Neural cell (in vitro differentiated cells): Measurements from ENCODE around the gene POLR3E.

ENCODE experiments used
- EP300 ChIP-seq: fragments of 450-650 bp; conservative IDR thresholded peaks from 2 replicates; pipeline ENCODE4 v1.6.1; 2014; ENCODE audit warnings: antibody characterized with exemption, mild to moderate bottlenecking, moderate library complexity; ENCODE audit not compliant: poor library complexity, severe bottlenecking
- EZH2 ChIP-seq: fragments of 200-600, 300-800 bp; shearing (Covaris generic), sonication (generic); IDR thresholded peaks from 2 replicates; pipeline ENCODE4 v1.6.1; 2014; ENCODE audit warnings: antibody characterized with exemption, low read length, borderline replicate concordance, mild to moderate bottlenecking; ENCODE audit not compliant: insufficient read depth, poor library complexity, severe bottlenecking
- POLR2AphosphoS5 ChIP-seq: IDR thresholded peaks from 2 replicates; pipeline ENCODE4 v1.6.1; 2012
- RAD21 ChIP-seq: fragments of 450-650 bp; conservative IDR thresholded peaks from 2 replicates; pipeline ENCODE4 v1.6.1; 2014; ENCODE audit warnings: antibody characterized with exemption, mild to moderate bottlenecking, moderate library complexity
- TAF1 ChIP-seq: IDR thresholded peaks from 2 replicates; pipeline ENCODE4 v1.6.1; 2012; ENCODE audit warnings: low read depth
- TF ChIP-seq, protein P1 (sequence below): fragments of 450-650 bp; IDR thresholded peaks from 2 replicates; pipeline ENCODE4 v1.5.1; 2014; ENCODE audit warnings: antibody characterized with exemption, mild to moderate bottlenecking, moderate library complexity; ENCODE audit not compliant: poor library complexity, severe bottlenecking
- TF ChIP-seq, protein P2 (sequence below): IDR thresholded peaks from 2 replicates; pipeline ENCODE4 v1.6.1; 2012; ENCODE audit warnings: borderline replicate concordance

DNA sequence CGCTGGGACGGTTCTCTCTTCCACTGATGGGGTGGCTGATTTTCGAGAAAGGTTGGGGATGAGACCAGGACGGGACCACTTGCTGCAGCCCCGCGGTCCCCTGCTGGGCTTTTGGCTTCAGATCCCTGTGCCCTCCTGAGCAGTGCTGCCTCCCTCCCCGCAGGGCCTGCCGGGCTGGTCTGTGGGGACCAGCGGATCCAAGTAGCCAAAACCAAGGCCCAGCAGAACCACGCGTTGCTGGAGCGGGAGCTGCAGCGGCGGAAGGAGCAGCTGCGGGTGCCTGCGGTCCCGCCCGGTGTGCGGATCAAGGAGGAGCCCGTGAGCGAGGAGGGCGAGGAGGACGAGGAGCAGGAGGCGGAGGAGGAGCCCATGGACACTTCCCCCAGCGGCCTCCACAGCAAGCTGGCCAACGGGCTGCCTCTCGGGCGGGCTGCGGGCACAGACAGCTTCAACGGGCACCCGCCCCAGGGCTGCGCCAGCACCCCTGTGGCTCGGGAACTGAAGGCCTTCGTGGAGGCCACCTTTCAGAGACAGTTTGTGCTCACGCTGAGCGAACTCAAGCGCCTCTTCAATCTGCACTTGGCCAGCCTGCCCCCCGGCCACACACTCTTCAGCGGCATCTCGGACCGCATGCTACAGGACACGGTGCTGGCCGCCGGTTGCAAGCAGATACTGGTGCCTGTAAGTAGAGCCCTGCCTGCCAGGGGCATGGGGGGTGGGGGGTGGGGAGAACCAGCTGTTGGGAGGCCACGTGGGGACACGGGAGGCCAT, 28.6 kb downstream of the POLR3E start:
- TF ChIP-seq, protein P1, sequence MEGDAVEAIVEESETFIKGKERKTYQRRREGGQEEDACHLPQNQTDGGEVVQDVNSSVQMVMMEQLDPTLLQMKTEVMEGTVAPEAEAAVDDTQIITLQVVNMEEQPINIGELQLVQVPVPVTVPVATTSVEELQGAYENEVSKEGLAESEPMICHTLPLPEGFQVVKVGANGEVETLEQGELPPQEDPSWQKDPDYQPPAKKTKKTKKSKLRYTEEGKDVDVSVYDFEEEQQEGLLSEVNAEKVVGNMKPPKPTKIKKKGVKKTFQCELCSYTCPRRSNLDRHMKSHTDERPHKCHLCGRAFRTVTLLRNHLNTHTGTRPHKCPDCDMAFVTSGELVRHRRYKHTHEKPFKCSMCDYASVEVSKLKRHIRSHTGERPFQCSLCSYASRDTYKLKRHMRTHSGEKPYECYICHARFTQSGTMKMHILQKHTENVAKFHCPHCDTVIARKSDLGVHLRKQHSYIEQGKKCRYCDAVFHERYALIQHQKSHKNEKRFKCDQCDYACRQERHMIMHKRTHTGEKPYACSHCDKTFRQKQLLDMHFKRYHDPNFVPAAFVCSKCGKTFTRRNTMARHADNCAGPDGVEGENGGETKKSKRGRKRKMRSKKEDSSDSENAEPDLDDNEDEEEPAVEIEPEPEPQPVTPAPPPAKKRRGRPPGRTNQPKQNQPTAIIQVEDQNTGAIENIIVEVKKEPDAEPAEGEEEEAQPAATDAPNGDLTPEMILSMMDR, result no peak
- TF ChIP-seq EP300 (no peak), POLR2AphosphoS5 (no peak), EZH2 (no peak), RAD21 (no peak), TAF1 (no peak)
- TF ChIP-seq, protein P2, sequence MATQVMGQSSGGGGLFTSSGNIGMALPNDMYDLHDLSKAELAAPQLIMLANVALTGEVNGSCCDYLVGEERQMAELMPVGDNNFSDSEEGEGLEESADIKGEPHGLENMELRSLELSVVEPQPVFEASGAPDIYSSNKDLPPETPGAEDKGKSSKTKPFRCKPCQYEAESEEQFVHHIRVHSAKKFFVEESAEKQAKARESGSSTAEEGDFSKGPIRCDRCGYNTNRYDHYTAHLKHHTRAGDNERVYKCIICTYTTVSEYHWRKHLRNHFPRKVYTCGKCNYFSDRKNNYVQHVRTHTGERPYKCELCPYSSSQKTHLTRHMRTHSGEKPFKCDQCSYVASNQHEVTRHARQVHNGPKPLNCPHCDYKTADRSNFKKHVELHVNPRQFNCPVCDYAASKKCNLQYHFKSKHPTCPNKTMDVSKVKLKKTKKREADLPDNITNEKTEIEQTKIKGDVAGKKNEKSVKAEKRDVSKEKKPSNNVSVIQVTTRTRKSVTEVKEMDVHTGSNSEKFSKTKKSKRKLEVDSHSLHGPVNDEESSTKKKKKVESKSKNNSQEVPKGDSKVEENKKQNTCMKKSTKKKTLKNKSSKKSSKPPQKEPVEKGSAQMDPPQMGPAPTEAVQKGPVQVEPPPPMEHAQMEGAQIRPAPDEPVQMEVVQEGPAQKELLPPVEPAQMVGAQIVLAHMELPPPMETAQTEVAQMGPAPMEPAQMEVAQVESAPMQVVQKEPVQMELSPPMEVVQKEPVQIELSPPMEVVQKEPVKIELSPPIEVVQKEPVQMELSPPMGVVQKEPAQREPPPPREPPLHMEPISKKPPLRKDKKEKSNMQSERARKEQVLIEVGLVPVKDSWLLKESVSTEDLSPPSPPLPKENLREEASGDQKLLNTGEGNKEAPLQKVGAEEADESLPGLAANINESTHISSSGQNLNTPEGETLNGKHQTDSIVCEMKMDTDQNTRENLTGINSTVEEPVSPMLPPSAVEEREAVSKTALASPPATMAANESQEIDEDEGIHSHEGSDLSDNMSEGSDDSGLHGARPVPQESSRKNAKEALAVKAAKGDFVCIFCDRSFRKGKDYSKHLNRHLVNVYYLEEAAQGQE, result no peak
